NT2/D1 (cell line): ENCODE results near the gene DRC7.

Source experiments
- SUZ12 ChIP-seq: IDR thresholded peaks from 2 replicates; pipeline ENCODE4 v1.6.1; 2011; ENCODE audit not compliant: insufficient read length, insufficient read depth; ENCODE audit errors: extremely low read depth
- YY1 ChIP-seq: IDR thresholded peaks from 2 replicates; pipeline ENCODE4 v1.6.1; 2011; ENCODE audit not compliant: insufficient read length, insufficient read depth
- ZNF274 ChIP-seq: IDR thresholded peaks from 2 replicates; pipeline ENCODE4 v1.6.1; 2011; ENCODE audit warnings: mild to moderate bottlenecking, low read depth, low read length

DNA sequence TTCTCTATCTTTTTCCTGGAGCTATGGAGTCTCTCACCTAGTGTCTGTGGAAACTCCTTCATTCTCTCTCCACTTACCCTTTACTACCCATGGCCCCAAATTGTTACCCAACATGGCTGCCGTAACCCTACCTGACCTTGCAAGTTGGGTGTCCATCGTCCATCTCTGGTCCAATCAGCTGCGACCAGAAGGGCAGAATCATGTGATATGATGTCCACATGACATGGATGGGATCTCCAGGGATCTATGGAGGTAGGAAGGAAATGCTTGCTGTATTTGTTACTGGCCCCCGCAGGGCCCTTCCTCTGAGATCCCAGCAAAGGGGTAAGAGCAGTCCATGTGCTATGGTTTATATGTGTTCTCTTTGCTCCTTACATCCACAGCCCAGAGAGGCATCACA lies 8.0 kb upstream of the DRC7 start:
- TF ChIP-seq YY1 (no peak), SUZ12 (no peak), ZNF274 (no peak)
